ENCODE measurements around the gene LRP2. TPM values are rescaled to one million over a fixed set of nuclear protein-coding genes. Genes with fewer than 3 reads are reported as not detected.

Gene LRP2
- total RNA-seq, 1 donor, result under 0.01 TPM

DNA sequence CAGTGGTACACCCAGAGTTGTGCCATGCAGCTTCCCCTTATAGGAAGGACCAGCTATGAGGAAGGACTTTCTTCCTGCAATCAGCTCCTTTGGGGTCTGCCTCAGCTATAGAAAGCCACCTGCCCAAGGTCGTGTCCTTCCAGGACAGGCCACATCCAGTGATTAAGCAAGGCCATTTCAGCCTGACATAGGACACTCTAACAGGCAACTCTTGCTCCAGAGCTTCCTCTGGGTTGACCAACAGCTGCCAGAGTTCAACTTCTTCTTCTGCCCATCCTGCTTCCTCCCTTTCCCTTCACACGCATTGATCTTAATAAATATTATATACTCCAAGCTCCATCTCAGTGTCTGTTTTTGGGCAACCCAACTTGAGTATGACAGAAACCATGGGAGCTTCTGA lies 12.8 kb downstream of the LRP2 start:
- no peak for DNase-seq (ENCODE audit: low read depth)
- no peak overlapping the region for H3K4me3 ChIP-seq (ENCODE audit: low read depth, low read length)
- TF ChIP-seq, protein P1, sequence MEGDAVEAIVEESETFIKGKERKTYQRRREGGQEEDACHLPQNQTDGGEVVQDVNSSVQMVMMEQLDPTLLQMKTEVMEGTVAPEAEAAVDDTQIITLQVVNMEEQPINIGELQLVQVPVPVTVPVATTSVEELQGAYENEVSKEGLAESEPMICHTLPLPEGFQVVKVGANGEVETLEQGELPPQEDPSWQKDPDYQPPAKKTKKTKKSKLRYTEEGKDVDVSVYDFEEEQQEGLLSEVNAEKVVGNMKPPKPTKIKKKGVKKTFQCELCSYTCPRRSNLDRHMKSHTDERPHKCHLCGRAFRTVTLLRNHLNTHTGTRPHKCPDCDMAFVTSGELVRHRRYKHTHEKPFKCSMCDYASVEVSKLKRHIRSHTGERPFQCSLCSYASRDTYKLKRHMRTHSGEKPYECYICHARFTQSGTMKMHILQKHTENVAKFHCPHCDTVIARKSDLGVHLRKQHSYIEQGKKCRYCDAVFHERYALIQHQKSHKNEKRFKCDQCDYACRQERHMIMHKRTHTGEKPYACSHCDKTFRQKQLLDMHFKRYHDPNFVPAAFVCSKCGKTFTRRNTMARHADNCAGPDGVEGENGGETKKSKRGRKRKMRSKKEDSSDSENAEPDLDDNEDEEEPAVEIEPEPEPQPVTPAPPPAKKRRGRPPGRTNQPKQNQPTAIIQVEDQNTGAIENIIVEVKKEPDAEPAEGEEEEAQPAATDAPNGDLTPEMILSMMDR (IDR thresholded peaks at IDR 0.05; ENCODE audit: insufficient read depth, low read depth, low read length), result no peak

DNA sequence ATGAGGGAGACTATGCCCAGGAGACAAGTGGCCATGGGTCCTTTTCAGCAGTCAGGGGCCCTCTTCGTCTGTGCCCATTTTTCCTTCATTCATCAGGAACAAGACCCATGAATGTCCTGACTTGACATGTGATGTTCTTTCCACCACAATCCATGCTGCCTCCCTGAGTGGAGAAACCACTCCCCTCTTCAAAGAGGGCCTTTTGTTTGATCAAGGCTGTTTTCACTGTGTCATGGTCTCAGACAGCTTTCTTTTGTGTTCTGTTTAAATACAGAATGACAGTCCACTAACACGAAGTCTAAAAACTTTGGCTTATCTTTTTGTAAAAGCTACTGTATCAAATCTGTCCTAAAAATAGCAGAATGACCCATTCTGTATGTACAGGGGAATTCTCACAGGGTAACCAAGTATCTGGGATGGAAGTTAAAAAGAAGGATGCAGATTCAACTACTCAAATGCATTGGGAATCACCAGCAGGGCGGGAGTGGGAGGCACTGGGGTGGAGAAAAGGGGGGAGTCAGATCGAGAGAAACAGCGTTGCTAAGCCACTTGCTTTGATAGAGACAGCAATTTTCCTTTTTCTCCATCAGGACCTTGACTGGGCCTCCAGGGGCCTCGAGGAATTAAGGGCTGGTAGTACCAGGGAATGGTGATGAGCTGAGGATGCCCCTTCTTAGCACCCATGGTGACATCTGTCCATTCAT lies 13.9 kb downstream of the LRP2 start:
- TF ChIP-seq, protein P1 (IDR thresholded peaks at IDR 0.05; ENCODE audit: insufficient read depth, low read depth, low read length), result no peak
- no peak overlapping the region for H3K4me3 ChIP-seq (ENCODE audit: low read depth, low read length)
- DNase-seq (ENCODE audit: low read depth), result no peak

DNA sequence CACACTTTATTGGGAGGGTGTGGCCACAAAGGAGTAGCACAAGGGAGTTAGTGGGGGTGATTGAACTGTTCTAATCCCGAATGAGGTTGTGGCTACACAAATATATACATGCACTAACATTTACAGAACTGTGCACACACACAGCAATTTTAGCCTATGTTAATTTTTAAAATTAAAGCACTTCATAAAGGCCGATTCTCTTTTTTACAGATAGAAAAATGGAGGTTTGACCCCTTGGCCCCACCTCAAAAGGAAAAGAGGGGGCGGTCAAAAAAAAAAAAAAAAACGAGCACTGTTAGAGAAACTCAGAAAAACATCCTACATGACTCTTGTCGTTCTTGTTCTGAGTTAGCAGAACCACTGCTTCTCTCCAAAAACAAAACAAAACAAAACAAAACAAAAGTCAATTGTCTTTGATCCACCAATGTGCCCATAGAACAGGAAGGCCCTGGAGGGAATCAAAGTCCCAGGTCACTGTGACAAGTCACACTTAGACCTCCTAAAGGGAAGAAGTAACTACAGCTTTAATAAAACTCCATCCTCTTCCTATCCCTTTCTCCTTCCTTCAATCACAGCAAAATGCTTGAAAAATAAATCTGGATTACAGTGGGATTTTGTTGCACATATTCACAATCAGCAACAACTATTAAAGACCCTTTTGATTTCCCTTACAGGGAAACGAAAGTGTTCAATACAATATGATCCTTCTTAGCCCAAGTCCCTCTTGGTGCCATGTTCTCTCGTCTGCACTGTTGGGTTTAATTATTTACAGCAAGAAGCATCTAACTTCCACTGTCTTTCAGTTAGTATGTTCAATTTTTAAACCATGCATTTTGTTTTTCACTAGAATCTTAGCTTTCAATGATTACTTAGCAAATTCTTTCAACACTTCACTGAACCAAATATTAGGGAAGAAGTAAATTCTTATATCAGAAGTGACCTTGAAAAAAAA lies 16.6 kb downstream of the LRP2 start:
- H3K4me3 ChIP-seq (ENCODE audit: low read depth, low read length), result no peak overlapping the region
- TF ChIP-seq, protein P1 (IDR thresholded peaks at IDR 0.05; ENCODE audit: insufficient read depth, low read depth, low read length), result no peak
- DNase-seq (ENCODE audit: low read depth), result no peak

GRCh38 chr2:169344736-169345485 lies 17.4 kb downstream of the LRP2 start:
- H3K4me3 ChIP-seq (ENCODE audit: low read depth, low read length), result no peak overlapping the region
- TF ChIP-seq, protein P1 (IDR thresholded peaks at IDR 0.05; ENCODE audit: insufficient read depth, low read depth, low read length), result no peak
- no peak for DNase-seq (ENCODE audit: low read depth)

DNA sequence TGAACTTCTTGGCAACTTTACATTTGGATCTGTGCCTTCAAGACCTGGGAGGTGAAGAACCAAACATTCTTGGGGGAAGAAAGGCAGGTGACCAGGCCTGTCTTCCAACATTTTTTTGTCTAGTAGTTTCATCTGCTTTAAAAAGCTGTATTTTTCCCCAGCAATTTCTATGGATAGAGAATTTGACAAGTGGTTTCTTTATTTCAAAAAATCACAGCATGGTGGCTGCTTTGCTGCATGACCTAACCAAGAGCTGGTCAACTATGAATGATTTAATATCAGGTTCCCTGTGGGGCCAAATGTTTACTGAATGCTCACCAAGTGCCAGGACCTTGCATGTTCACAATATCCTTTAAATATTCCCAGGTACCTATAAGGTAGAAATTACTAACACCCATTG lies 19.1 kb downstream of the LRP2 start:
- no peak overlapping the region for H3K4me3 ChIP-seq (ENCODE audit: low read depth, low read length)
- TF ChIP-seq, protein P1 (IDR thresholded peaks at IDR 0.05; ENCODE audit: insufficient read depth, low read depth, low read length), result no peak
- DNase-seq (ENCODE audit: low read depth), result no peak

- H3K4me3 ChIP-seq (ENCODE audit: low read depth, low read length), result no peak overlapping the region
- TF ChIP-seq, protein P1 (IDR thresholded peaks at IDR 0.05; ENCODE audit: insufficient read depth, low read depth, low read length), result no peak
- no peak for DNase-seq (ENCODE audit: low read depth)
Measured at GRCh38 chr2:169339657-169340056, 22.7 kb downstream of the LRP2 start.
